PC-9 (cell line): ENCODE measurements around the gene C11orf21. TPM values are rescaled to one million over a fixed set of nuclear protein-coding genes. Genes with fewer than 3 reads are reported as not detected.

Experiments used
- BruUV-seq: library from RNA; stranded (reverse); fragments of 400-500 nt; replicated peaks from 2 replicates; lab custom pipeline; 2021; lab: Mats Ljungman, UMichigan
- CTCF ChIA-PET: fragments of 300-600 bp; sonication (Branson Sonifier 250); formaldehyde crosslinking; loops from one replicate; lab custom pipeline; 2022; ENCODE audit warnings: antibody characterized with exemption; lab: Charles Lee
- POLR2A ChIA-PET: fragments of 300-600 bp; sonication (Branson Sonifier 250); formaldehyde crosslinking; loops from one replicate; lab custom pipeline; 2022; ENCODE audit warnings: antibody characterized with exemption; ENCODE audit not compliant: unreplicated experiment; lab: Charles Lee
- DNase-seq, 2 experiments: peaks; one replicate each; pipeline versions ENCODE4 v3.0.0 to v3.0.0-alpha.2; 2015 to 2022; ENCODE audit warnings: mixed read lengths in 1 of 2
- H2AFZ ChIP-seq: fragments of 200-600 bp; sonication (generic); 2 replicates; pipeline ENCODE4 v1.8.1; 2017; ENCODE audit warnings: antibody characterized with exemption
- H3F3A ChIP-seq: fragments of 200-600 bp; sonication (generic); 2 replicates; pipeline ENCODE4 v1.8.1; 2017; ENCODE audit warnings: antibody characterized with exemption, mild to moderate bottlenecking, low read depth; ENCODE audit not compliant: insufficient read depth
- H3K27ac ChIP-seq: fragments of 200-600 bp; sonication (generic); 2 replicates; pipeline ENCODE4 v1.6.1; 2016; ENCODE audit warnings: mixed run types
- H3K27me3 ChIP-seq: fragments of 200-600 bp; sonication (generic); 2 replicates; pipeline ENCODE4 v1.6.1; 2016; ENCODE audit warnings: low read depth, mixed run types; ENCODE audit not compliant: insufficient read depth
- H3K36me3 ChIP-seq: fragments of 200-600 bp; sonication (generic); 2 replicates; pipeline ENCODE4 v1.6.1; 2016; ENCODE audit warnings: low read depth, mixed run types
- H3K4me1 ChIP-seq: fragments of 200-600 bp; sonication (generic); replicated peaks from 2 replicates; pipeline ENCODE4 v1.6.1; 2016; ENCODE audit warnings: mixed run types; ENCODE audit not compliant: insufficient read depth
- H3K4me2 ChIP-seq: fragments of 200-600 bp; sonication (generic); 2 replicates; pipeline ENCODE4 v1.6.1; 2017; ENCODE audit warnings: mixed run types
- H3K4me3 ChIP-seq: fragments of 200-600 bp; sonication (generic); 2 replicates; pipeline ENCODE4 v1.6.1; 2016; ENCODE audit warnings: mixed run types
- H3K79me2 ChIP-seq: fragments of 200-600 bp; sonication (generic); 2 replicates; pipeline ENCODE4 v1.6.1; 2017; ENCODE audit warnings: low read depth, mixed run types
- H3K9me2 ChIP-seq: fragments of 200-600 bp; sonication (generic); 2 replicates; pipeline ENCODE4 v1.8.1; 2017; ENCODE audit warnings: mild to moderate bottlenecking; ENCODE audit not compliant: insufficient read depth
- H3K9me3 ChIP-seq: fragments of 200-600 bp; sonication (generic); 2 replicates; pipeline ENCODE4 v1.8.1; 2016; ENCODE audit warnings: low read depth; ENCODE audit not compliant: insufficient read depth
- H4K20me1 ChIP-seq: fragments of 200-600 bp; sonication (generic); 2 replicates; pipeline ENCODE4 v1.8.1; 2017; ENCODE audit not compliant: insufficient read depth
- EZH2 ChIP-seq: fragments of 200-600 bp; sonication (generic); IDR thresholded peaks from 2 replicates; pipeline ENCODE4 v1.8.0; 2017; ENCODE audit warnings: antibody characterized with exemption, low read depth
- intact Hi-C: fragments of 100-400 bp; cut with micrococcal nuclease; formaldehyde crosslinking; loops from one replicate; pipeline ENCODE4 v1.10.0; 2022; ENCODE audit not compliant: unreplicated experiment
- total RNA-seq: library from RNA; stranded (reverse); gene quantifications from 2 replicates; pipeline ENCODE4 v1.2.3, GENCODE V29; 2021
- TF ChIP-seq, protein P1 (sequence below): fragments of 200-600 bp; sonication (generic); conservative IDR thresholded peaks from 2 replicates; pipeline ENCODE4 v1.6.1; 2017; ENCODE audit warnings: mixed run types, antibody characterized with exemption, mild to moderate bottlenecking, moderate library complexity

The C11orf21 gene
- total RNA-seq, 1 experiment from 2014 or later, result not detected

- H2AFZ ChIP-seq, result no peak overlapping the region
- intact Hi-C loops, result no loop called here
- peaks cover 1% of the 10 kb centered on the region for H3F3A ChIP-seq
- no peaks in the 10 kb centered on the region for H4K20me1 ChIP-seq
- no peak overlapping the region for H3K4me2 ChIP-seq
- no peaks in the 10 kb centered on the region for H3K36me3 ChIP-seq
- no peak for DNase-seq
- no TSS peak for BruUV-seq
- no peak overlapping the region for H3K4me3 ChIP-seq
- H3K4me1 ChIP-seq, result no peaks in the 10 kb centered on the region
- TF ChIP-seq, protein P1, sequence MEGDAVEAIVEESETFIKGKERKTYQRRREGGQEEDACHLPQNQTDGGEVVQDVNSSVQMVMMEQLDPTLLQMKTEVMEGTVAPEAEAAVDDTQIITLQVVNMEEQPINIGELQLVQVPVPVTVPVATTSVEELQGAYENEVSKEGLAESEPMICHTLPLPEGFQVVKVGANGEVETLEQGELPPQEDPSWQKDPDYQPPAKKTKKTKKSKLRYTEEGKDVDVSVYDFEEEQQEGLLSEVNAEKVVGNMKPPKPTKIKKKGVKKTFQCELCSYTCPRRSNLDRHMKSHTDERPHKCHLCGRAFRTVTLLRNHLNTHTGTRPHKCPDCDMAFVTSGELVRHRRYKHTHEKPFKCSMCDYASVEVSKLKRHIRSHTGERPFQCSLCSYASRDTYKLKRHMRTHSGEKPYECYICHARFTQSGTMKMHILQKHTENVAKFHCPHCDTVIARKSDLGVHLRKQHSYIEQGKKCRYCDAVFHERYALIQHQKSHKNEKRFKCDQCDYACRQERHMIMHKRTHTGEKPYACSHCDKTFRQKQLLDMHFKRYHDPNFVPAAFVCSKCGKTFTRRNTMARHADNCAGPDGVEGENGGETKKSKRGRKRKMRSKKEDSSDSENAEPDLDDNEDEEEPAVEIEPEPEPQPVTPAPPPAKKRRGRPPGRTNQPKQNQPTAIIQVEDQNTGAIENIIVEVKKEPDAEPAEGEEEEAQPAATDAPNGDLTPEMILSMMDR, result no peak
- TF ChIP-seq EZH2, result no peak
- no peaks in the 10 kb centered on the region for H3K79me2 ChIP-seq
- H3K9me3 ChIP-seq, result no peaks in the 10 kb centered on the region
- H3K9me2 ChIP-seq, result no peaks in the 10 kb centered on the region
- H3K27me3 ChIP-seq, result no peaks in the 10 kb centered on the region
- ChIA-PET POLR2A (no interaction called here), CTCF (no interaction called here)
- H3K27ac ChIP-seq, result no peak overlapping the region
Measured at GRCh38 chr11:2263071-2263565, 38.6 kb downstream of the C11orf21 start.

DNA sequence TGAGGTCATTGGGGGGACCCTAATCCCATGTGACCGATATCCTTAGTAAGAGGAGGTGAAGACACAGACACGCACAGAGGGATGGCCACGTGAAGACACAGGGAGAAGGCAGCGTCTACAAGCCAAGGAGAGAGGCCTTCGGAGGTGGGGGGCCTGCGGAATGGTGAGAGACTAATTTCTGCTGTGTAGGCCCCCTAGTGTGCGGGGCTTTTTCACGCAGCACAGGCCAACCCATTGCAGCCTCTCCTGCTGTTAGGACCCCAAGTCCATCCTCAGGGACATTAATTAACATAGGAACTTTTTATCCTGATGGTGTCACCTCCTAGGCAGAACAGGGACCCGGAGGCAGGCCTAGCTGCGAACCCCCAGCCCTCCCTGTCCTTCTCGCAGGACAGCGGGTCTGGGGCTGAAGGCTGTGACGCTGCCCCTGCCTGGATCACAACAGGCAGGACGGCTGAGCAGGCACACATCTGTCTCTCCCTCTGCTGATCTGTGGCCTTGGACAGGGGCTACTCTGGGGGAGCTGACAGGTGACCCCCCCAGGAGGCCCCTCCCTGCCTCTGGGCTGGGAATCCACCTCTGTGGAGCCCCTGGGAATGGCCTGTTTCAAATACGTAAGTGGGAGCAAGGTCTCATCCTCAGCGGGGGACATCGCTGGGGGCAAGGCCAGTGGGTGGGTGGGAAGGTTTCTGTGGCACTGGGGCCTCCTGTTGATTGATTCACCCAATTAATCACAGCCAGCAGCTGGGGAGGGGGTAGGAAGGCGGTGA lies 39.2 kb downstream of the C11orf21 start:
- peaks cover 1% of the 10 kb centered on the region for H3K4me1 ChIP-seq
- CTCF ChIA-PET, result no interaction called here
- H3K4me3 ChIP-seq, result no peak overlapping the region
- H3K9me3 ChIP-seq, result no peaks in the 10 kb centered on the region
- no peaks in the 10 kb centered on the region for H3K79me2 ChIP-seq
- no peak for DNase-seq
- H4K20me1 ChIP-seq, result no peaks in the 10 kb centered on the region
- H3K4me2 ChIP-seq, result no peak overlapping the region
- no TSS peak for BruUV-seq
- no peaks in the 10 kb centered on the region for H3K9me2 ChIP-seq
- POLR2A ChIA-PET, result no interaction called here
- no peak overlapping the region for H2AFZ ChIP-seq
- TF ChIP-seq EZH2, result no peak
- TF ChIP-seq, protein P1, result no peak
- no peaks in the 10 kb centered on the region; the same call in 1 of the 2 replicates for H3F3A ChIP-seq
- intact Hi-C loops, result no loop called here
- H3K27ac ChIP-seq, result no peak overlapping the region
- H3K27me3 ChIP-seq, result no peaks in the 10 kb centered on the region
- no peaks in the 10 kb centered on the region for H3K36me3 ChIP-seq

GRCh38 chr11:2261436-2262230 lies 40.1 kb downstream of the C11orf21 start:
- H3K9me2 ChIP-seq, result no peaks in the 10 kb centered on the region
- no peak overlapping the region for H2AFZ ChIP-seq
- H3K4me2 ChIP-seq, result no peak overlapping the region
- H3K79me2 ChIP-seq, result no peaks in the 10 kb centered on the region
- H3F3A ChIP-seq, result peaks cover 3% of the 10 kb centered on the region; the same call in 1 of the 2 replicates
- no peaks in the 10 kb centered on the region for H4K20me1 ChIP-seq
- ChIA-PET POLR2A (no interaction called here), CTCF (interaction anchor here (0.6 kb wide), 1 partner anchor 23 kb away, joined by 3 read pairs; no protein-coding TSS in a partner anchor)
- intact Hi-C loops, result no loop called here
- DNase-seq, result no peak
- TF ChIP-seq EZH2, result no peak
- TF ChIP-seq, protein P1, result no peak
- no peak overlapping the region for H3K27ac ChIP-seq
- no TSS peak for BruUV-seq
- no peaks in the 10 kb centered on the region for H3K9me3 ChIP-seq
- peaks cover 8% of the 10 kb centered on the region for H3K4me1 ChIP-seq
- H3K36me3 ChIP-seq, result no peaks in the 10 kb centered on the region
- no peaks in the 10 kb centered on the region for H3K27me3 ChIP-seq
- no peak overlapping the region for H3K4me3 ChIP-seq
